Transverse colon (tissue), 4 donors: ENCODE measurements around the gene CEBPZ. TPM values are rescaled to one million over a fixed set of nuclear protein-coding genes. Genes with fewer than 3 reads are reported as not detected.

Experiments used
- DNase-seq: peaks from one replicate; pipeline ENCODE4 v3.0.0-alpha.2; 2019
- H3K27ac ChIP-seq, 4 donors: fragments of 200-600 bp; sonication (generic); 2 replicates each; pipeline ENCODE4 v1.5.1; 2016 to 2018; ENCODE audit warnings: inconsistent platforms in 4 of 4
- H3K27me3 ChIP-seq: fragments of 200-600 bp; sonication (generic); 2 replicates; pipeline ENCODE4 v1.5.1; 2017; ENCODE audit warnings: inconsistent platforms
- H3K36me3 ChIP-seq, 4 donors: fragments of 200-600 bp; sonication (generic); 2 replicates each; pipeline ENCODE4 v1.5.1; 2017 to 2019; ENCODE audit warnings: inconsistent platforms in 4 of 4
- H3K4me1 ChIP-seq, 4 donors: fragments of 200-600 bp; sonication (generic); 2 replicates each; pipeline ENCODE4 v1.5.1; 2017 to 2020; ENCODE audit warnings: inconsistent platforms in 4 of 4
- H3K4me3 ChIP-seq, 4 donors: fragments of 200-600 bp; sonication (generic); 1 replicate in 1 of 4; 2 replicates in 3 of 4; pipeline versions ENCODE4 v1.5.1 to v1.6.1; 2017 to 2019; ENCODE audit warnings: inconsistent platforms in 4 of 4
- H3K9me3 ChIP-seq, 2 donors: fragments of 200-600 bp; sonication (generic); 2 replicates each; pipeline ENCODE4 v1.5.1; 2017 to 2019; ENCODE audit warnings: inconsistent platforms in 2 of 2
- CTCF ChIP-seq, 5 experiments: fragments of 200-600 bp in 3 of 5; fragments of 450-650 bp in 2 of 5; sonication (generic) in 3 of 5; IDR thresholded peaks; 1 replicate in 2 of 5; 2 replicates in 3 of 5; pipeline ENCODE4 v1.5.1; 2016 to 2017; ENCODE audit warnings: antibody characterized with exemption in 5 of 5, inconsistent platforms in 3 of 5, mild to moderate bottlenecking in 2 of 5, moderate library complexity in 1 of 5
- EP300 ChIP-seq: sonication (generic); formaldehyde crosslinking; IDR thresholded peaks from one replicate; pipeline ENCODE4 v1.6.1; 2017; ENCODE audit warnings: antibody characterized with exemption, low read depth
- POLR2A ChIP-seq: fragments of 450-650 bp; IDR thresholded peaks from one replicate; pipeline ENCODE4 v1.6.1; 2016; ENCODE audit warnings: antibody characterized with exemption, mild to moderate bottlenecking, moderate library complexity
- POLR2AphosphoS5 ChIP-seq, 3 donors: sonication (generic); formaldehyde crosslinking; IDR thresholded peaks; one replicate each; pipeline ENCODE4 v1.6.1; 2016; ENCODE audit warnings: antibody characterized with exemption in 3 of 3
- WGBS, 2 donors: methylation state at CpG; one replicate each; pipeline ENCODE4 v1.1.5; 2018; ENCODE audit warnings: low coverage in 1 of 2; 5-methylcytosine and 5-hydroxymethylcytosine counted together
- in situ Hi-C, 4 donors: fragments of 200-750 bp; cut with MboI; loops; one replicate each; pipeline versions ENCODE4 v1.15.0 to v1.15.1; 2017; ENCODE audit warnings: low sequenced_read_pairs in 3 of 4, low pct_ligation_motif_present in 1 of 4, low pct_unique_long_range_greater_than_20kb in 1 of 4
- intact Hi-C: fragments of 100-400 bp; cut with DNase I; formaldehyde crosslinking; loops from one replicate; pipeline ENCODE4 v1.15.1; 2023; ENCODE audit warnings: low total_unique reads
- total RNA-seq, 4 donors: library from RNA; depleted of rRNA; stranded (reverse); fragments of >200 nt; gene quantifications; one replicate each; pipeline ENCODE4 v1.1.0, GENCODE V29; 2016

CEBPZ gene
- total RNA-seq, 4 donors from 2014 or later, result 9.4 to 235 (median 33.7) TPM

DNA sequence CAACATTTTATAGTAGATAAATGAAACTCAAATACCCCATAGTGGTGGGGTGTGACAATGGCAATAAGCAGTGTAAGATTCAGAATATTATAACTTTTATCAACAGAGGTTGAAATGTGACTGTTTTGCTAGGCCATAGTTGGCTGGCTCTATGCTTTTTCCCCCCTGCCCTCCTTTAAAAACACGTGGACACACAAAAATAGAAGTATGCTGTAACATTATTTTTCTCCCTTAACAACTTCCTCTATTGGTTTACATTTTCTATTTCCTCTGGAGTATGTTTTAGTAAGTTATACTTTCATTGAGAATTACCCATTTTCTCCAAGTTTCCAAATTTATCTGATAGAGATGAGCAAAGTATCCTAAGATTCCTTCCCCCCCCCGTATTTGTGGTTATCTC, 31.1 kb upstream of the CEBPZ start:
- no peak for DNase-seq
- no peak overlapping the region for H3K27ac ChIP-seq
- no peaks in the 10 kb centered on the region for H3K9me3 ChIP-seq
- H3K27me3 ChIP-seq, result no peaks in the 10 kb centered on the region
- TF ChIP-seq POLR2A (no peak), POLR2AphosphoS5 (IDR thresholded peaks at IDR 0.05) (no peak), CTCF (IDR thresholded peaks at IDR 0.05) (no peak), EP300 (no peak)
- H3K4me3 ChIP-seq, result no peak overlapping the region
- intact Hi-C loops, result no loop called here
- H3K36me3 ChIP-seq, result peaks cover 0 to 11% (median 2%) of the 10 kb centered on the region in 4 donors
- WGBS, 2 donors, result 75 to 77% methylated on average over 2 of the region's 2 CpGs
- H3K4me1 ChIP-seq, result no peaks in the 10 kb centered on the region
- in situ Hi-C loops, result no loop called here

DNA sequence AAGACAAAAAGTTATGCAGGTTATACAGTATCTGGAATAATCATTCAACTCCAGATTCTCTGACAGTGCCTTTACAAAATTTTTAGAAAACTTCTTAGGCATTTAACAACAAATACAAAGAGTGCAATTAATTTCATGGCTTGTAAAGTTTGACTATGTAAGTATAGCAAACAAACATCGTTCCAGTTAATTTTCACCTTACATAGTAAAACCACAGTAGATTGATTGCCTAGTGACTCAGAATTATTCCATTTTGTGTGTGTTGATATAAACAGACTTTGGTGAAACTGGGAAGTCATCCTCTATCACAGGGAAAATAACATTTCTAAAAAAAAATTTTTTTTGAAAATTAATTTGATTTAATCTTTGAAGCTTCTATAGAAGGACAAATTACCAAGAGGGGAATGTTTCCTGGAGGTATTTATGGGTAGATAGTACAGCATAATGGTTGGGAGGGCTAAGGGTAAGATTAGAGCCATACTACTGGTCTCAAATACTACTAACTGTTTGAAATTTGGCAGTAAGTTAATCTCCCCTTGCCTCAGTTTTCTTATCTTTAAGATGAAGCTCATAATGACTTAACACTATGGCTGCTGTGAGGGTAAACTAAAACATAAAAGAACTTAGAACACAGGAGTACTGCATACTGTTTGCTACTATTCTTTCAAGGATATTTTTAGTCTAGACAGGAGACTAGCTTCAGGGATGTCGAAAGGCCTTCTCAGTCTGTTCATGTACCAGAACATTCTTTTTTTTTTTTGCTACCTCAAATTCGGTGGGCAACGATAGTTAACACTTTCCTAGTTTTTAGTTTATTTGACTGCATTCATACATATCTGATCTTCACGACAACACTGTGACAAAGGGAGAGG, 19.7 kb upstream of the CEBPZ start:
- Histone ChIP-seq H3K4me1 (no peaks in the 10 kb centered on the region), H3K27me3 (no peaks in the 10 kb centered on the region), H3K4me3 (no peak overlapping the region), H3K9me3 (no peaks in the 10 kb centered on the region), H3K27ac (no peak overlapping the region), H3K36me3 (peaks cover 0 to 67% (median 25%) of the 10 kb centered on the region in 4 donors)
- in situ Hi-C loops, result no loop called here
- intact Hi-C loops, result no loop called here
- WGBS, 2 donors, result 88 to 89% methylated on average over 5 of the region's 5 CpGs
- TF ChIP-seq EP300, result no peak
- TF ChIP-seq POLR2AphosphoS5 (IDR thresholded peaks at IDR 0.05), result no peak
- no peak for TF ChIP-seq CTCF (IDR thresholded peaks at IDR 0.05)
- no peak for TF ChIP-seq POLR2A
- DNase-seq, result no peak

DNA sequence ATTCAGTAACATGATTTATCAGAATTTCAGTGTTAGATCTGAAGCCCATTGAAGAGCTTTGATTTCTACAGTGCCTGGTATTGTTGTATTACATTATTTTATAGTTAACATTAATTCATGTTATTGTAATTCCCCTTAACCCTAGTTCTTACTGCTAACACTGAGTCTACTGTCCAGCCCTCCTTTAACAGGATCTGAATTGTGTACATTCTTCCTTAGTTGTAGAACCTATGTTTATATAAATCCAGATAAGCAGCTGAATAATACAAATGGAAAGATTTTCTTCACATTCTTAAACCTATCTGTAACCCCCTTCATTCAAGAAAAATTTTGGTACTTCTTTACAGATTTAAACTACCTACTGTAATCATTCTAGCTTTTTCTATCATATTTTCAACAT, 14.8 kb upstream of the CEBPZ start:
- no peaks in the 10 kb centered on the region for H3K9me3 ChIP-seq
- no peak overlapping the region for H3K4me3 ChIP-seq
- no peak for DNase-seq
- intact Hi-C loops, result no loop called here
- peaks cover 0 to 64% (median 18%) of the 10 kb centered on the region in 4 donors for H3K36me3 ChIP-seq
- no peak overlapping the region for H3K27ac ChIP-seq
- H3K4me1 ChIP-seq, result no peaks in the 10 kb centered on the region
- H3K27me3 ChIP-seq, result no peaks in the 10 kb centered on the region
- TF ChIP-seq CTCF (IDR thresholded peaks at IDR 0.05), result no peak
- no peak for TF ChIP-seq POLR2A
- TF ChIP-seq POLR2AphosphoS5 (IDR thresholded peaks at IDR 0.05), result no peak
- no peak for TF ChIP-seq EP300
- in situ Hi-C loops, result no loop called here

GRCh38 chr2:37244755-37245154, 13.4 kb upstream of the CEBPZ start:
- WGBS, 2 donors, result 94 to 96% methylated on average over 2 to 3 of the region's 3 CpGs

More at GRCh38 chr2:37244755-37245154, 13.4 kb upstream of the CEBPZ start:
- Histone ChIP-seq H3K4me3 (no peak overlapping the region), H3K9me3 (no peaks in the 10 kb centered on the region), H3K27ac (no peak overlapping the region), H3K36me3 (peaks cover 0 to 68% (median 19%) of the 10 kb centered on the region in 4 donors), H3K4me1 (no peaks in the 10 kb centered on the region), H3K27me3 (no peaks in the 10 kb centered on the region)
- no peak for TF ChIP-seq POLR2AphosphoS5 (IDR thresholded peaks at IDR 0.05)
- TF ChIP-seq EP300, result no peak
- no peak for TF ChIP-seq POLR2A
- TF ChIP-seq CTCF (IDR thresholded peaks at IDR 0.05), result no peak
- DNase-seq, result no peak
- in situ Hi-C loops, result no loop called here
- intact Hi-C loops, result no loop called here
